GM21717 (cell line): ENCODE results near the gene ZSWIM4.
"Not testable (repeated sequence)": the region's sequence is repeated elsewhere in the genome, so short reads cannot be mapped to it uniquely, and the experiment has no call there.

Source experiments
- ATAC-seq: cut with Tn5 transposase; IDR thresholded peaks from one replicate; pipeline ENCODE4 v1.9.1; 2021; ENCODE audit warnings: mild to moderate bottlenecking, moderate library complexity; ENCODE audit not compliant: unreplicated experiment

Gene ZSWIM4

DNA sequence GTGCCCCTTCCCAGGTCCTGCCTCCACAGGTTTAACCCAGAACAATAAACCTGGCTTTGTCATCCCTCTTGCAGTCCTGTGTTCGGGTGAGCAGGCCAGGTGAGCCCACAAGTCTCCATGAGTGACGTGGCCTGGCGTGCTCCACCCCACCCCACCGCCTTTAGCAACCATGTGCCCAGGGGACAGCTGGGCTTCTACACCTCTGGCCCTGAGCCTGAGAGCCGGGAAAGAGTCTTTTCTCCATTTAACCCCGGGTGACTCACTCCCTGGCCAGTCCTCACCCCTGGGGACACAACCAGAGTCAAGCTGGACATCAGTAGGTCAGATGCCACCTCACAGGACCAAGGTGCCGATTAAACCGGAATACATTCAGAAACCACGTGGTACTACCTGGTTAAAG, 16.8 kb upstream of the ZSWIM4 start:
- no peak for ATAC-seq

DNA sequence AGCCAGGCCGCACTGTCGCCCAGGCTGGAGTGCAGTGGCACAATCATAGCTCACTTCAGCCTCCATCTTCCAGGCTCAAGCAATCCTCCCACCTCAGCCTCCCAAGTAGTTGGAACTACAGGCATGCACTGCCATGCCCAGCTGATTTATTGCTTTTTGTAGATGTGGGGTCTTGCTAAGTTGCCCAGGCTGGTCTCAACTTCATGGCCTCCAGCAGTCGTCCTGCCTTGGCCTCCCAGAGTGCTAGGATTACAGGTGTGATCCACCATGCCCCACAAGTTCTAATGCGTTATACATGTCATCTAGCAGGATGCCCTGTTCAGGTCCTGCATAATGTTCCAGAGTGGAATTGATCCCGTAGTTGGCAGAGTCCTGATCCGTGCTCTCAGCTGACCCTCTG, 16.4 kb upstream of the ZSWIM4 start:
- ATAC-seq = no peak

DNA sequence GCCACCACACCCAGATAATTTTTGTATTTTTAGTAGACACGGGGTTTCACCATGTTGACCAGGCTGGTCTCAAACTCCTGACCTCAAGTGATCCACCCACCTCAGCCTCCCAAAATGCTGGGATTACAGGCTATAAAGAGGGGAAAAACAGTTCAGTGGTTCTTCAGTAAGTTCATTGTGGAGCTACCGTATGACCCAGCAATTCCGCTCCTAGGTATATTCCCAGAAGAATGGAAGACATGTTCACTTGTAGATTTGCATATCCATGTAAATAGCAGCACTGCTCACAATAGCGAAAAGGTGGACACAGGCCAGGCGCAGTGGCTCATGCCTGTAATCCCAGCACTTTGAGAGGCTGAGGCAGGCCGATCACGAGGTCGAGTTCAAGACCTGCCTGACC, 15.4 kb upstream of the ZSWIM4 start:
- ATAC-seq = not testable (repeated sequence)

DNA sequence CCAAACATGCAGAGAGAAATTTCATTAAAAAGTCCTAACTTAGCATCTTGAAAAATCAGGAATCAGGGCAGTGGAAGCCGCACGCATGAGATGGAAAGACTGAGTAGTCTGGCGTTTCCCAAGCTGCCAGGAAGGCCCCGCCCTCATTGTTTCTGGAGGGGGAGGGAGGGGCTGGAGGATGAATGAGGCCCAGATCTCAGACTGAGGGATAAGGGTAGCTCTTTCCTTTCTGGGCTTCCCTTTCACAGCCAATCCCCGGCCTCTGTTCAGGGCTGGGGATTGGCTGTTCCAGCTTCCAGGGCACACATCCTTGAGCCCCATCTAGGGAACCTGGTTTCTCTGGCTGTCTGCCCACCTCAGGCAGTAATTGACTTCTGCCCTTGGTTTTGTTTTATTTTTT, 13.7 kb upstream of the ZSWIM4 start:
- ATAC-seq = no peak

DNA sequence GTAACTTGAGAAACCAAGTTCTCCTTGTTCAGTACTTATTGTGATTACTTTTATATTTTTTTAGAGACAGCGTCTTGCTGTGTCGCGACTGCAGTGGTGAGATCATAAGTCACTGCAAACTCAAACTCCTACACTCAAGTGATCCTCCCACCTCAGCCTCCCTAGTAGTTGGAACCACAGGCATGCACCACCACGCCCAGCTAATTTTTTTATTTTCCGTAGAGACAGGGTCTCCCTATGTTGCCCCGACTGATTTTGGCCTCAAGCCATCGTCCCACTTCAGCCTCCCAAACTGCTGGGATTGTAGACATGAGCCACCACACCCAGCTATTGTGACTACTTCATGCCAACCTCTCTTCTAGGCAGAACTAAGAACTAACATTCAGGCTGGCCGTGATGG, 12.7 kb upstream of the ZSWIM4 start:
- ATAC-seq = no peak

DNA sequence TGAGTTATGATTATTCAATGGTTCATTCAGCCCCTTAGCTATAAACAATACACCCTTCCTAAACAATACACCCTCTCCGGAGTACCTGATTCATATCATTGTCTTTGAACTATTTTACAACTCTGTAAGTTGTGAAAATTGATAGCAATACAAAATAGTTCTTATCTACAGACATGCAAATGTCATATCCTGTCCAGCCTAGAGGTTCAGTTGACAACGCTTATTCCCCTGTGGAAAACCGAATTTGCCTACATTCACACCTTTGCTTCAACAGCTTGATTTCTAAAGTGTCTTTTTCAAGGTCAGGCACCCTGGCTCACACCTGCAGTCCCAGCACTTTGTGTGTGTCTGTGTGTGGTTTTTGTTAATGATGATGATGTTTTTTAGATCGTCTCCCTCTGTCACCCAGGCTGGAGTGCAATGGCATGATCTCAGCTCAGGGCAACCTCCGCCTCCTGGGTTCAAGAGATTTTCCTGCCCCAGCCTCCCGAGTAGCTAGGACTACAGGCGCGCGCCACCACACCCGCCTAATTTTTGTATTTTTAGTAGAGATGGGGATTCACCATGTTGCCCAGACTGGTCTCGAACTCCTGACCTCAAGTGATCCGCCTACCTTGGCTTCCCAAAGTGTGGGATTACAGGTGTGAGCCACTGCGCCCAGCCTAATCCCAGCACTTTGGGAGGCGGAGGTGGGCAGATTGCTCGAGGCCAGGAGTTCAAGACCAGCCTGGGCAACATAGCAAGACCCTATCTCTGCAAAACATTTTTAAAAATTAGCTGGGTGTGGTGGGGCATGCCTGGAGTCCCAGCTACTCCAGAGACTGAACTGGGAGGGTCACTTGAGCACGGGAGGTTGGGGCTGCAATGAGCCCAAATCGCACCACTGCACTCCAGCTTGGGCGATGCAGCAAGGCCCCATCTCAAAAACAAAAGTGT, 11.4 kb upstream of the ZSWIM4 start:
- ATAC-seq = no peak

- ATAC-seq = no peak
Measured at GRCh38 chr19:13784731-13785452, 10.4 kb upstream of the ZSWIM4 start.

DNA sequence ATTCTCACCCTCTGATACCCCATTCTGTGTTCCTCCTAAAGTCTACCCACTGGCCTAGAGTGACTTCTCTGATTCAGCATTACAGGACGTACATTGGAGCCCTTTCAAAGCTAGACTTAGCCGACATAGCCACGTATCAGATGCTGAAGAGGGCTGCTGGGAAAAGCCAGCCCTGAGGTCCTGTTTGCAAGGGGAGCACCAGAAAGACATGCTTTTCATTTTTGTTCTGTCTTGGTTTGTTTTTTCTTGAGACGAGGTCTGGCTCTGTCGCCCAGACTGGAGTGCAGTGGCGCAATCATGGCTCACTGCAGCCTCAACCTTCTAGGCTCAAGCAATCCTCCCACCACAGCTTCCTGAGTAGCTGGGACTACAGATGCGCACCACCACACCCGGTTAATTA, 6.3 kb upstream of the ZSWIM4 start:
- no peak for ATAC-seq

DNA sequence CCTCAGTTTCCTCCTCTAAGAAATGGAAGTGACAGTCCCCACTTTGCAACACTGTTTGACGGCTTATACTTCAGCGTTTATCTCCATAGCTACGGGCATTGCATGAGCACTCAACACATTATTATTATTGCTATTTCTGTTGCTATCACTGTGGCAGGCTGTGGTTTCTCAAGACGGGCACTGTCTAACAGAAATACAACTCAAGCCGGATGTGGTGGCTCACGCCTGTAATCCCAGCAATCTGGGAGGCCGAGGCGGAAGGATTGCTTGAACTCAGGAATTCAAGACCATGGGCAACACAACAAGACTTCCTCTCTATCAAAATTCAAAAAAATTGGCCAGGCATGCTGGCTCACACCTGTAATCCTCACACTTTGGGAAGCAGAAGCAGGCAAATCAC, 4.9 kb upstream of the ZSWIM4 start:
- no peak for ATAC-seq

DNA sequence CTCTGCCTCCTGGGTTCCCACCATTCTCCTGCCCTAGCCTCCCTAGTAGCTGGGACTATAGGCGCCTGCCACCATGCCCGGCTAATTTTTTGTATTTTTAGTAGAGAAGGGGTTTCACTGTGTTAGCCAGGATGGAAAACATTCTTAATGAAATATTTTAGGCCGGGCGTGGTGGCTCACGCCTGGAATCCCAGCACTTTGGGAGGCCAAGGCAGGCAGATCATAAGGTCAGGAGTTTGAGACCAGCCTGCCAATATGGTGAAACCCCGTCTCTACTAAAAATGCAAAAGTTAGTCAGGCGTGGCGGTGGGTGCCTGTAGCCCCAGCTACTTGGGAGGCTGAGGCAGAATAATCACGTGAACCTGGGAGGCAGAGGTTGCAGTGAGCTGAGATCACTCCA, 1.9 kb upstream of the ZSWIM4 start:
- not testable (repeated sequence) for ATAC-seq

DNA sequence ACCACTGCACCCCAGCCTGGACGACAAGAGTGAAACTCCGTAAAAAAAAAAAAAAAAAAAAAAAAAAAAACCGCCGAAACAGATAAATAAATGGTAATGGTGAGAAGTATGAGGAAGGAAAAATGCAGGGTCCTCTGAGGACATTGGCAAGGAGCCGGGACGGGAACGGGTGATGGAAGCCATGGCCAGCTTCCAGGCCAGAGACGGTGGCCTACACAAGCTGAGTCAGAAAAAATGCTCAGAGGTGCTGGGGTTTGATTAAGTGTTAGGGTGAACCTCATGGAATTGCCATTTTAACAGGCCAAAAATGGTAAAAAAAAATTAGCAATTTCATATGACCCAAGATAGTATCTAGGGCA, 866 bp upstream of the ZSWIM4 start:
- no peak for ATAC-seq

- peak; percentile 26 for ATAC-seq
Measured at GRCh38 chr19:13795595-13796300, 505 bp downstream of the ZSWIM4 start.

DNA sequence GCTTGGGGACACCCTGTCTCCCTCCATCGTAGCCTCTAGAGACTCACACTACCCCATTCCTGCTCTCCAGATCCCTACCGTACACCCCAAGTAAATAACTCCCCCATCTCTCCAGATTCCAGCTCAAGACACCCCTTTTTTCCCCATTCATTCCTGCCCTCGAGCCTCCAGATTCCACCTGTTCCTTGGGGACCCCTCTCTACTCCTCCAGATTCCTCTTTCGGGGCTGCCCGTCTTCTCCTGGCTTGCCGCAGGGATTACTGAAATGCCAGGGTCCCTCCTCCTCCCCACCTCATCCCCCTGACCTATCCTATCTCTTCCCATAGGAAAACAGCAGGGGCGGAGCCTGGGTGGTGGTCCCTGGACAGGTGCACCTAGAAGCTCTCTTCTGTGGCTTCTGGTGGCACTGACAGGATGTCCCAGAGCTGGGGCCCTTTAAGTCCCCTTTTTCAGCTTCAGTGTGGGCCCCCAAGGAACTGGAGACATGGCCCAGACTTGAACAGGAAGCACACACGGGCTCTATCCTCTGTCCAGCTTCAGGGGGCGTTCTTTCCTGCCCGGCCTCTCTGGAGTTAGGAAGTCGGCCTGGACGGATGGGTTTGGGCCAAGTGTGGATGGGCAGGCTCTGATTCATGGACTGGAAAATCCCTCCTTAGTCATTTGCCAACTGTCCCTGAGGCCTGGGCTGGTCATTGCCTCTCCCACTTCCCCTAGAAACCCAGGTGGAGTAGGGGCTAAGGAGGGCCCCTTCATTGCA, 1.2 kb downstream of the ZSWIM4 start:
- no peak for ATAC-seq

DNA sequence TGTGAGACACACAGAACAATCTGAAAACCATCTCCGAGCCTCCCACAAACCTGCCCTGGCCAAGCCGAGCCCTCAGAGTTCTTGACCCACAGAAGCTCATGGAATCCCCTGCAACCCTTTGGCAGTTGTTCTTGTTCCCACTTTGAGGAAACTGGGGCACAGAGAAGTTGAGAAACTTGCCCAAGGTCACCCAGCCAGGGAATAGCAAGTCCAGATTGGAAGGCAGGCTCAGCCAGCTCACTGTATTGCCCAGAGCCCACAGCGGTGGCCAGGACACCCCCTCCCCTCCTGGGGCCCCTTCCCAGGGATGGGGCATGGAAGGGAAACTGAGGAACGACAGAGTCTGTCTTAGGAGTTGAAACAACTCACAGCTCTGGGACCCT, 1.8 kb downstream of the ZSWIM4 start:
- ATAC-seq = no peak

- no peak for ATAC-seq
Measured at GRCh38 chr19:13797870-13798269, 2.6 kb downstream of the ZSWIM4 start.

DNA sequence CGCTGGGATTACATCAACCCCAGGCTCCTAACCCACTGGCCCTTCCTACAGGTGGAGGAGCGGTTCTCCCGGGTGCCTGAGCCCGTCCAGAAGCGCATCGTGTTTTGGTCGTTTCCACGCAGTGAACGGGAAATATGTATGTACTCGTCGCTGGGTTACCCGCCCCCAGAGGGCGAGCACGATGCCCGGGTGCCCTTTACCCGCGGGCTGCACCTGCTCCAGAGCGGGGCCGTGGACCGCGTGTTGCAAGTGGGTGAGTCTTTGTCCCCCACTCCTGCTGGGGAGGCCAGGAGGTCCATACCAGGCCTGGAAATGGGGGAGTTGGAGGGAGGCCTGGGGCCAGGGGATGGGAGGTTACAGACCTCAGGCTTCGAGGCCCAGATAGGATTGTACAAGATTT, 4.4 kb downstream of the ZSWIM4 start:
- ATAC-seq = no peak

GRCh38 chr19:13803038-13803437, 7.8 kb downstream of the ZSWIM4 start:
- no peak for ATAC-seq

GRCh38 chr19:13804830-13805683, 9.8 kb downstream of the ZSWIM4 start:
- no peak for ATAC-seq

- no peak for ATAC-seq
Measured at GRCh38 chr19:13806728-13807127, 11.5 kb downstream of the ZSWIM4 start.

DNA sequence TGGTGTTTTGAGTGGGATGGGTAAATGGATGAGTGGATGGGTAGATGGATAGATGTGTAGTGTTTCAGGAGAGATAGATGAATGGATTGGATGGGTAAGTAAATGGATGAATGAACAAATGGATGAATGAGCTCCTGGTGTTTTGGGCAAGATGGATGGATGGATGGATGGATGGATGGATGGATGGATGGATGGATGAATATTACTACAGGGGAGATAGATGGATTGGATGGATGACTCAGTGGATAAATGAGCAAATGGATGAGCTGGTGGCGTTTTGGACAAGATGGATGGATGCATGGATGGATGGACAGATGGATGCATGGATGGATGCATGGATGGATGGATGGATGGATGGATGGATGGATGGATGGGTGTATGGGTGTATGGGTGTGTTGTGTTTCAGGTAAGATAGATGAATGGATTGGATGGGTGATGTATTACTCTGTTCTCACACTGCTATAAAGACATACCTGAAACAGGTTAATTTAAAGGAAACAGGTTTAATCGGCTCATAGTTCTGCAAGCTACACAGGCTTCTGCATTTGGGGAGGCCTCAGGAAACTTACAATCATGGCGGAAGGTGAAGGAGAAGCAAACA, 12.3 kb downstream of the ZSWIM4 start:
- no peak for ATAC-seq
